Stimulated activated CD4-positive, alpha-beta T cell treated with anti-CD3 and anti-CD28 coated beads, Interleukin-12 subunit alpha, Interleukin-12 subunit beta, amount 100 ng/mL, for 4 hours (primary cell): ENCODE measurements around the gene ARL10.
"Not testable (repeated sequence)": the region's sequence is repeated elsewhere in the genome, so short reads cannot be mapped to it uniquely, and the experiment has no call there.

ENCODE experiments used
- DNase-seq: peaks from one replicate; pipeline ENCODE4 v3.0.0-alpha.2; 2020

ARL10 gene

GRCh38 chr5:176389135-176390123 is 24.1 kb downstream of the ARL10 start:
- DNase-seq, result no peak

- no peak for DNase-seq
These were observed 26.2 kb downstream of the ARL10 start for GRCh38 chr5:176391479-176391878.

- DNase-seq, result no peak
These were observed 26.7 kb downstream of the ARL10 start for GRCh38 chr5:176391999-176392398.

GRCh38 chr5:176392526-176392925 is 27.2 kb downstream of the ARL10 start:
- DNase-seq, result no peak

GRCh38 chr5:176394096-176394495 is 28.8 kb downstream of the ARL10 start:
- DNase-seq, result no peak

- DNase-seq, result no peak
These were observed 29.8 kb downstream of the ARL10 start for GRCh38 chr5:176394881-176395675.

- DNase-seq, result no peak
These were observed 31.0 kb downstream of the ARL10 start for GRCh38 chr5:176396330-176396729.

GRCh38 chr5:176397736-176398420 is 32.6 kb downstream of the ARL10 start:
- no peak for DNase-seq

GRCh38 chr5:176400382-176401156 is 35.3 kb downstream of the ARL10 start:
- DNase-seq, result no peak

- no peak for DNase-seq
These were observed 36.3 kb downstream of the ARL10 start for GRCh38 chr5:176401281-176402205.

GRCh38 chr5:176405656-176406435 is 40.6 kb downstream of the ARL10 start:
- no peak for DNase-seq

GRCh38 chr5:176406436-176407052 is 41.3 kb downstream of the ARL10 start:
- DNase-seq, result no peak

- DNase-seq, result no peak
These were observed 42.4 kb downstream of the ARL10 start for GRCh38 chr5:176407456-176408251.

GRCh38 chr5:176408252-176408573 is 42.9 kb downstream of the ARL10 start:
- not testable (repeated sequence) for DNase-seq

- DNase-seq, result no peak
These were observed 43.3 kb downstream of the ARL10 start for GRCh38 chr5:176408590-176408989.

- DNase-seq, result no peak
These were observed 44.5 kb downstream of the ARL10 start for GRCh38 chr5:176409765-176410164.

GRCh38 chr5:176410486-176411180 is 45.3 kb downstream of the ARL10 start:
- DNase-seq, result no peak

- no peak for DNase-seq
These were observed 47.4 kb downstream of the ARL10 start for GRCh38 chr5:176412517-176413254.
